GM23338 (cell line): Measurements from ENCODE around the gene FBLN2. TPM values are rescaled to one million over a fixed set of nuclear protein-coding genes. Genes with fewer than 3 reads are reported as not detected.
"Not testable (repeated sequence)": the region's sequence is repeated elsewhere in the genome, so short reads cannot be mapped to it uniquely, and the experiment has no call there.

Source experiments
- ATAC-seq: fragments of 200-7000 bp; cut with Tn5 transposase; 3 replicates; pipeline ENCODE4 v1.9.1; 2020
- DNase-seq: peaks from one replicate; pipeline ENCODE4 v3.0.0-alpha.2; 2015; ENCODE audit warnings: low spot score
- H2AFZ ChIP-seq: fragments of 200-600 bp; sonication (generic); 2 replicates; pipeline ENCODE4 v1.8.0; 2016; ENCODE audit warnings: antibody characterized with exemption, mild to moderate bottlenecking, moderate library complexity
- H3F3A ChIP-seq: fragments of 200-600 bp; sonication (generic); replicated peaks from 2 replicates; pipeline ENCODE4 v1.8.0; 2017; ENCODE audit warnings: antibody characterized with exemption, mixed run types, low read depth
- H3K27ac ChIP-seq: fragments of 200-600 bp; sonication (generic); 2 replicates; pipeline ENCODE4 v1.6.1; 2016; ENCODE audit warnings: low read depth
- H3K27me3 ChIP-seq: fragments of 200-600 bp; sonication (generic); 2 replicates; pipeline ENCODE4 v1.8.0; 2016; ENCODE audit warnings: mild to moderate bottlenecking, mixed run types, moderate library complexity; ENCODE audit not compliant: insufficient read depth
- H3K36me3 ChIP-seq: fragments of 200-600 bp; sonication (generic); 2 replicates; pipeline ENCODE4 v1.8.0; 2016; ENCODE audit warnings: mild to moderate bottlenecking; ENCODE audit not compliant: insufficient read depth
- H3K4me1 ChIP-seq: fragments of 200-600 bp; sonication (generic); 2 replicates; pipeline ENCODE4 v1.8.0; 2016; ENCODE audit warnings: mild to moderate bottlenecking, moderate library complexity; ENCODE audit not compliant: insufficient read depth
- H3K4me2 ChIP-seq: fragments of 200-600 bp; sonication (generic); 2 replicates; pipeline ENCODE4 v1.7.1; 2017; ENCODE audit warnings: mixed run types
- H3K4me3 ChIP-seq: fragments of 200-600 bp; sonication (generic); 2 replicates; pipeline ENCODE4 v1.6.1; 2016; ENCODE audit warnings: mixed run types
- H3K79me2 ChIP-seq: fragments of 200-600 bp; sonication (generic); replicated peaks from 2 replicates; pipeline ENCODE4 v1.8.0; 2017; ENCODE audit warnings: mild to moderate bottlenecking; ENCODE audit not compliant: insufficient read depth
- H3K9me2 ChIP-seq: fragments of 200-600 bp; sonication (generic); 2 replicates; pipeline ENCODE4 v1.8.0; 2017; ENCODE audit not compliant: insufficient read depth
- H4K20me1 ChIP-seq: fragments of 200-600 bp; sonication (generic); replicated peaks from 2 replicates; pipeline ENCODE4 v1.8.0; 2017; ENCODE audit warnings: mild to moderate bottlenecking; ENCODE audit not compliant: insufficient read depth
- H3K27ac Mint-ChIP-seq: 2 replicates; pipeline ENCODE4 v1.8.0; 2020; ENCODE audit warnings: inconsistent platforms, mild to moderate bottlenecking, moderate library complexity, mixed read lengths
- H3K27me3 Mint-ChIP-seq: 3 replicates; pipeline ENCODE4 v1.8.0; 2022; ENCODE audit warnings: low read depth, mild to moderate bottlenecking, moderate library complexity, mixed read lengths, inconsistent platforms; ENCODE audit not compliant: insufficient read depth, poor library complexity
- H3K36me3 Mint-ChIP-seq: 3 replicates; pipeline ENCODE4 v1.8.0; 2021; ENCODE audit warnings: low read depth, mild to moderate bottlenecking, inconsistent platforms, moderate library complexity, mixed read lengths
- H3K4me1 Mint-ChIP-seq: 3 replicates; pipeline ENCODE4 v1.8.0; 2020; ENCODE audit warnings: mild to moderate bottlenecking, inconsistent platforms, mixed read lengths
- H3K4me3 Mint-ChIP-seq: 3 replicates; pipeline ENCODE4 v1.8.0; 2021; ENCODE audit warnings: moderate library complexity, mild to moderate bottlenecking, inconsistent platforms, mixed read lengths
- H3K9me3 Mint-ChIP-seq: 3 replicates; pipeline ENCODE4 v1.8.0; 2020; ENCODE audit warnings: moderate library complexity, mild to moderate bottlenecking, inconsistent platforms, mixed read lengths
- CREB1 ChIP-seq: fragments of 250-450 bp; sonication (Bioruptor Pico); IDR thresholded peaks from 2 replicates; pipeline ENCODE4 v1.5.0; 2020; ENCODE audit warnings: low read depth, mild to moderate bottlenecking, moderate library complexity
- EZH2 ChIP-seq: fragments of 200-600 bp; sonication (generic); IDR thresholded peaks from one replicate; pipeline ENCODE4 v1.8.0; 2017; ENCODE audit warnings: antibody characterized with exemption, mild to moderate bottlenecking, low read depth; ENCODE audit not compliant: unreplicated experiment
- POLR2AphosphoS5 ChIP-seq: IDR thresholded peaks from 2 replicates; pipeline ENCODE4 v1.6.1; 2016; ENCODE audit warnings: antibody characterized with exemption, low read depth
- long read RNA-seq: library from polyadenylated mRNA; unstranded; transcript quantifications from one replicate; pipeline ENCODE4 v2.0.0, GENCODE V29; 2020; ENCODE audit not compliant: unreplicated experiment
- polyA plus RNA-seq: library from polyadenylated mRNA; unstranded; fragments of >200 nt; fragmentation: Nextera tagmentation; extraction: Ambion mirVana; gene quantifications from 2 replicates; pipeline ENCODE4 v1.2.1, GENCODE V29; 2016
- total RNA-seq: library from RNA; depleted of rRNA; stranded (reverse); fragments of >200 nt; shearing (Covaris generic); gene quantifications from 2 replicates; pipeline ENCODE4 v1.2.3, GENCODE V29; 2014; rRNA removed
- TF ChIP-seq, protein P1 (sequence below): IDR thresholded peaks from 2 replicates; pipeline ENCODE4 v1.6.1; 2016; ENCODE audit warnings: antibody characterized with exemption
- TF ChIP-seq, protein P2 (sequence below), 2 experiments: fragments of 200-600 bp in 1 of 2; sonication (generic) in 1 of 2; conservative IDR thresholded peaks; 2 replicates each; pipeline versions ENCODE4 v1.5.1 to v1.6.1; 2016 to 2017; ENCODE audit warnings: antibody characterized with exemption in 2 of 2, low read depth in 2 of 2, mild to moderate bottlenecking in 2 of 2, moderate library complexity in 1 of 2

FBLN2 gene
- total RNA-seq (24.9 and 26.8 TPM in 2 replicates), polyA plus RNA-seq (18.8 and 24.4 TPM in 2 replicates)
- long read RNA-seq, full-length matches to known transcripts: 2 of 4 reads
- long read RNA-seq, partial matches to known transcripts: 2 of 4 reads
- long read RNA-seq, other reads (novel, unspliced or antisense): 0 of 4 reads

DNA sequence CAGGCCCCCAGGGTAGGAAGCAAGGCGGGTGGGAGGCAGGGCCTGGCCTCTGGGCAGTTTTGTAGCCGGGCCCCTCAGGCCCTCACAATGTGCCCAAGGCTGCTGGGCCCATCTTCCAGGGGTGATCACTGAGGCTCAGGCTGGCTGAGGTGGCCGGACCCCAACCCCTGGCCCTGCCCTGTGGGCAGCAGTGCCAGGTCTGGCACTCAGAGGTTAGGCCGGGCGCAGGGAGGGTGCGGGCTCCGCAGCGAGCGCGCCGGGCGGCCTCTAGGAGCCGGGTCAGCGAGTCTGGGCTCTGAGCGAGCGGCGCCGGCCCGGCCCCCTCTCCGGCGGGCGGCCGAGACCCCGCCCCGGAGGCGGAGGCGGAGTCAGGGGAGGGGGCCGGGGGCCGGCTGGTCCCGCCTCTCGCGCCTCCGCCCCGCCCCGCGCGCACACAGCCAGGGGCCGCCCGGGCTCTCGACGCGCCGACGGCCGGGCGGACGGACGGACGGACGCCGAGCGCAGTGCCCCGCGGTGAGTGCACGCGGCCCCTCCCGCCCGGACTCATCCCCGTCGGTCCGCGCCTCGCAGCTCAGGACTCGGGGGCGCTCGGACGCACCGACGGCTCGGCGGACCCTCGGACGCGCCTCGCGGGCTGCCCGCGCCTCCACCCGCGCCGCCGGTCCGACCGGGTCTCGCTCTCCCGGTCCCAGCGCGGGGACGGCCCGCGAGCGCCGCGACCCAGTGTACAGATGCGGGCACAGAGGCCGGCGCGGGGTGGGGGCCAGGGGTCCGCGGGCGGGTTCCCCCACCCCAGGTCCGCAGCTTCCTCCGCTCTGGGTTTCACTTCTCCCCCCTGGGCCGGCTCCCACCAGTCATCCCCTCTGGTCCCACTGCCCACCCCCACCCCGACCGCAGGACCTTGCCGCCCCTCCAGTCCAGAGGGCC, at the start of gene FBLN2:
FBLN2 (plus strand) TSS at position 430 of the 927 bp plus-strand sequence. CDS start 21,231 bp downstream, outside the sequence.
- DNase-seq: peak; percentile 82
- Histone ChIP-seq H3K27me3 (peaks cover 13% of the 10 kb centered on the region), H3K36me3 (no peaks in the 10 kb centered on the region), H3K9me2 (no peaks in the 10 kb centered on the region), H3K79me2 (no peaks in the 10 kb centered on the region), H3K4me3 (peak within 1 kb of the TSS; percentile 54), H3F3A (no peaks in the 10 kb centered on the region), H4K20me1 (no peaks in the 10 kb centered on the region), H2AFZ (peak within 1 kb of the TSS; percentile 78; the same call in 1 of the 2 replicates), H3K4me2 (peak within 1 kb of the TSS; percentile 82), H3K27ac (no peak within 1 kb of the TSS), H3K4me1 (peaks cover 5% of the 10 kb centered on the region; the same call in 1 of the 2 replicates)
- no peak within 1 kb of the TSS for H3K27ac Mint-ChIP-seq
- H3K36me3 Mint-ChIP-seq: no peaks in the 10 kb centered on the region
- peak within 1 kb of the TSS; percentile 71 for H3K4me3 Mint-ChIP-seq
- peaks cover 40% of the 10 kb centered on the region for H3K4me1 Mint-ChIP-seq
- peak; percentile 80 for ATAC-seq
- TF ChIP-seq POLR2AphosphoS5 (peak; percentile 51), EZH2 (no peak), CREB1 (CRISPR knock-in tag) (no peak)
- TF ChIP-seq, protein P1, sequence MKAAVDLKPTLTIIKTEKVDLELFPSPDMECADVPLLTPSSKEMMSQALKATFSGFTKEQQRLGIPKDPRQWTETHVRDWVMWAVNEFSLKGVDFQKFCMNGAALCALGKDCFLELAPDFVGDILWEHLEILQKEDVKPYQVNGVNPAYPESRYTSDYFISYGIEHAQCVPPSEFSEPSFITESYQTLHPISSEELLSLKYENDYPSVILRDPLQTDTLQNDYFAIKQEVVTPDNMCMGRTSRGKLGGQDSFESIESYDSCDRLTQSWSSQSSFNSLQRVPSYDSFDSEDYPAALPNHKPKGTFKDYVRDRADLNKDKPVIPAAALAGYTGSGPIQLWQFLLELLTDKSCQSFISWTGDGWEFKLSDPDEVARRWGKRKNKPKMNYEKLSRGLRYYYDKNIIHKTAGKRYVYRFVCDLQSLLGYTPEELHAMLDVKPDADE: no peak
- TF ChIP-seq, protein P2, sequence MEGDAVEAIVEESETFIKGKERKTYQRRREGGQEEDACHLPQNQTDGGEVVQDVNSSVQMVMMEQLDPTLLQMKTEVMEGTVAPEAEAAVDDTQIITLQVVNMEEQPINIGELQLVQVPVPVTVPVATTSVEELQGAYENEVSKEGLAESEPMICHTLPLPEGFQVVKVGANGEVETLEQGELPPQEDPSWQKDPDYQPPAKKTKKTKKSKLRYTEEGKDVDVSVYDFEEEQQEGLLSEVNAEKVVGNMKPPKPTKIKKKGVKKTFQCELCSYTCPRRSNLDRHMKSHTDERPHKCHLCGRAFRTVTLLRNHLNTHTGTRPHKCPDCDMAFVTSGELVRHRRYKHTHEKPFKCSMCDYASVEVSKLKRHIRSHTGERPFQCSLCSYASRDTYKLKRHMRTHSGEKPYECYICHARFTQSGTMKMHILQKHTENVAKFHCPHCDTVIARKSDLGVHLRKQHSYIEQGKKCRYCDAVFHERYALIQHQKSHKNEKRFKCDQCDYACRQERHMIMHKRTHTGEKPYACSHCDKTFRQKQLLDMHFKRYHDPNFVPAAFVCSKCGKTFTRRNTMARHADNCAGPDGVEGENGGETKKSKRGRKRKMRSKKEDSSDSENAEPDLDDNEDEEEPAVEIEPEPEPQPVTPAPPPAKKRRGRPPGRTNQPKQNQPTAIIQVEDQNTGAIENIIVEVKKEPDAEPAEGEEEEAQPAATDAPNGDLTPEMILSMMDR (conservative IDR thresholded peaks at IDR 0.05; ENCODE audit: low read depth in 2 of 2): no peak
- no peaks in the 10 kb centered on the region for H3K9me3 Mint-ChIP-seq
- peaks cover 26% of the 10 kb centered on the region for H3K27me3 Mint-ChIP-seq

DNA sequence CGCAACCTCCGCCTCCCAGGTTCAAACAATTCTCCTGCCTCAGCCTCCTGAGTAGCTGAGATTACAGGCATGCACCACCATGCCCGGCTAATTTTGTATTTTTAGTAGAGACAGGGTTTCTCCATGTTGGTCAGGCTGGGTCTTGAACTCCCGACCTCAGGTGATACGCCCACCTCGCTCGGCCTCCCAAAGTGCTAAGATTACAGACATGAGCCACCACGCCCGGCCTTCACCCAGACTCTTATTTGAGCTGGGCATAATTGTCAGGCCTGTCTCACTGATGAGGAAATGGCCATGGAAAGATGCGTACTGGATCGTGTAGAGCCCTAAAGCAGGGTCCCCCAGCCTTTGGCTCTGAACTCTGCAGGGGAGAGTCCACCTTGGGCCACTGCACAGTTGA, 49.7 kb upstream of the FBLN2 start:
- not testable (repeated sequence) for H3K27me3 Mint-ChIP-seq, H3K9me3 Mint-ChIP-seq, H3K4me1 Mint-ChIP-seq, DNase-seq, H3K36me3 Mint-ChIP-seq, H3K4me1 ChIP-seq, H3K9me2 ChIP-seq, ATAC-seq, H3K27me3 ChIP-seq, H3K27ac ChIP-seq, H3K4me3 Mint-ChIP-seq, H3F3A ChIP-seq, H2AFZ ChIP-seq, H3K36me3 ChIP-seq, H3K4me2 ChIP-seq, H3K27ac Mint-ChIP-seq, H3K4me3 ChIP-seq, H3K79me2 ChIP-seq, H4K20me1 ChIP-seq
